ENCODE results near the gene NELFA. TPM values are rescaled to one million over a fixed set of nuclear protein-coding genes. Genes with fewer than 3 reads are reported as not detected.

Gene NELFA
- total RNA-seq, 1 donor from 2014 or later: 34.5 TPM

GRCh38 chr4:1975880-1976279 is 32.9 kb downstream of the NELFA start:
- TF ChIP-seq CTCF (conservative IDR thresholded peaks at IDR 0.05; ENCODE audit: low read depth, low read length): no peak
- DNase-seq (ENCODE audit: low read depth): no peak
- no peak overlapping the region for H3K4me3 ChIP-seq (ENCODE audit: low read depth, low read length)

GRCh38 chr4:1975391-1975801 is 33.4 kb downstream of the NELFA start:
- no peak for TF ChIP-seq CTCF (conservative IDR thresholded peaks at IDR 0.05; ENCODE audit: low read depth, low read length)
- DNase-seq (ENCODE audit: low read depth): no peak

DNA sequence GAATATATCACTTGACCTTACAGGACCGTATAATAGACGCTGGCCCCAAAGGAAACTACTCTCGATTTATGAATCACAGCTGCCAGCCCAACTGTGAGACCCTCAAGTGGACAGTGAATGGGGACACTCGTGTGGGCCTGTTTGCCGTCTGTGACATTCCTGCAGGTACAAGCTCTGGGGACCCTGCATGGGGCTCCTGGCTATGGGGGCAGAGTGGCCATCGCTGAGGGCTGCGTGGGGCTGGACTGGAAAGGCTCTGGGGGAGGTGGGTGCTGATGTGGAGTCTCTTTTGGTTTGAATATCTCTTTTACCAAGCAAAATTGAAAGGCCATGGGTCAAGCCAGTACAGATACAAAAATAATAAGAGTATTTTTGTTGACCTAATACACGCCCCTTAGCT is 33.9 kb downstream of the NELFA start:
- DNase-seq (ENCODE audit: low read depth): no peak
- TF ChIP-seq CTCF (conservative IDR thresholded peaks at IDR 0.05; ENCODE audit: low read depth, low read length): no peak
- H3K4me3 ChIP-seq (ENCODE audit: low read depth, low read length): no peak overlapping the region

More at GRCh38 chr4:1975391-1975801, 33.4 kb downstream of the NELFA start:
- H3K4me3 ChIP-seq (ENCODE audit: low read depth, low read length): no peak overlapping the region

GRCh38 chr4:1973661-1974060 is 35.1 kb downstream of the NELFA start:
- no peak for DNase-seq (ENCODE audit: low read depth)
- TF ChIP-seq CTCF (conservative IDR thresholded peaks at IDR 0.05; ENCODE audit: low read depth, low read length): no peak
- no peak overlapping the region for H3K4me3 ChIP-seq (ENCODE audit: low read depth, low read length)

DNA sequence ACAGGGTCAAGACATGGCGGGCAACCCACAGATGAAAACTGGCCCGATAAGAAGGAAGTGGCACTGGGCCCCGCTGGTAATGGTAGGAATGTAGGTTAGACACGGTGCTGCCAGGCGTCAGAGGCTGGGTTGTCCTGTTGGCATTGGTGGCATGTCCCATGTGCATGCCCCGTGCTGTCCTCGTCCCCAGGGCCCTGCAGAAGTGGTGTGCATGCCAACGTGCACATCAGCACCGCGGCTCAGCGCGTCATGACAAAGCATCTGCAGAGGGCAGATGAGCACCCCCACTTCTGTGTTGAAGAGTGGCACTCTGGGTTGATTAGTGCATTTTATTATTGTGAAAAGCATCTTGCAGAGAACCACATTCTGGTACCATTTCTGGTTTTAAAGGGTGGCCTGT is 35.6 kb downstream of the NELFA start:
- no peak for DNase-seq (ENCODE audit: low read depth)
- no peak overlapping the region for H3K4me3 ChIP-seq (ENCODE audit: low read depth, low read length)
- TF ChIP-seq CTCF (conservative IDR thresholded peaks at IDR 0.05; ENCODE audit: low read depth, low read length): no peak

GRCh38 chr4:1972414-1972813 is 36.4 kb downstream of the NELFA start:
- no peak overlapping the region for H3K4me3 ChIP-seq (ENCODE audit: low read depth, low read length)
- no peak for DNase-seq (ENCODE audit: low read depth)
- TF ChIP-seq CTCF (conservative IDR thresholded peaks at IDR 0.05; ENCODE audit: low read depth, low read length): no peak

GRCh38 chr4:1971456-1972200 is 37.1 kb downstream of the NELFA start:
- DNase-seq (ENCODE audit: low read depth): no peak
- TF ChIP-seq CTCF (conservative IDR thresholded peaks at IDR 0.05; ENCODE audit: low read depth, low read length): no peak
- no peak overlapping the region for H3K4me3 ChIP-seq (ENCODE audit: low read depth, low read length)

Data from epithelial cell of proximal tubule (primary cell).